ENCODE data around the gene PROM1. TPM values are rescaled to one million over a fixed set of nuclear protein-coding genes. Genes with fewer than 3 reads are reported as not detected.

PROM1 gene
- total and polyA plus RNA-seq, 2 of the 8 experiments (the other 6 are each of a cell fraction or from before 2014, with no cell fraction given): 36.0 to 59.7 TPM

- TF ChIP-seq SP1 (IDR thresholded peaks at IDR 0.05; ENCODE audit: low read depth, low read length): no peak
Measured at GRCh38 chr4:15988222-15988621, 95.6 kb downstream of the PROM1 start (continued).

All from H1 (cell line).